Measurements from ENCODE around the gene ARHGAP28. TPM values are rescaled to one million over a fixed set of nuclear protein-coding genes. Genes with fewer than 3 reads are reported as not detected.

Gene ARHGAP28
- total RNA-seq, 2 donors from 2014 or later = 3.0 TPM

GRCh38 chr18:6851480-6851879, 122.0 kb downstream of the ARHGAP28 start:
- H3K36me3 ChIP-seq = no peaks in the 10 kb centered on the region
- DNase-seq (ENCODE audit: low spot score) = no peak
- H3K27me3 ChIP-seq = no peaks in the 10 kb centered on the region
- no peak overlapping the region for H3K4me3 ChIP-seq
- TF ChIP-seq CTCF (IDR thresholded peaks at IDR 0.05) = no peak
- H3K27ac ChIP-seq = no peak overlapping the region
- no peaks in the 10 kb centered on the region for H3K9me3 ChIP-seq
- H3K4me1 ChIP-seq = no peaks in the 10 kb centered on the region

GRCh38 chr18:6854811-6855210, 125.3 kb downstream of the ARHGAP28 start:
- no peaks in the 10 kb centered on the region for H3K27me3 ChIP-seq
- no peak overlapping the region for H3K27ac ChIP-seq
- TF ChIP-seq CTCF (IDR thresholded peaks at IDR 0.05) = no peak
- H3K9me3 ChIP-seq = no peaks in the 10 kb centered on the region
- no peaks in the 10 kb centered on the region for H3K36me3 ChIP-seq
- no peak overlapping the region for H3K4me3 ChIP-seq
- no peaks in the 10 kb centered on the region for H3K4me1 ChIP-seq
- no peak for DNase-seq (ENCODE audit: low spot score)

GRCh38 chr18:6855767-6856166, 126.3 kb downstream of the ARHGAP28 start:
- H3K27me3 ChIP-seq = no peaks in the 10 kb centered on the region
- no peak overlapping the region for H3K27ac ChIP-seq
- DNase-seq (ENCODE audit: low spot score) = no peak
- H3K36me3 ChIP-seq = no peaks in the 10 kb centered on the region
- H3K9me3 ChIP-seq = no peaks in the 10 kb centered on the region
- no peak overlapping the region for H3K4me3 ChIP-seq
- no peaks in the 10 kb centered on the region for H3K4me1 ChIP-seq
- TF ChIP-seq CTCF (IDR thresholded peaks at IDR 0.05) = no peak

- H3K36me3 ChIP-seq = no peaks in the 10 kb centered on the region
- H3K27ac ChIP-seq = no peak overlapping the region
- no peak for TF ChIP-seq CTCF (IDR thresholded peaks at IDR 0.05)
- H3K27me3 ChIP-seq = no peaks in the 10 kb centered on the region
- no peak for DNase-seq (ENCODE audit: low spot score)
- no peak overlapping the region for H3K4me3 ChIP-seq
- no peaks in the 10 kb centered on the region for H3K4me1 ChIP-seq
- no peaks in the 10 kb centered on the region for H3K9me3 ChIP-seq
Measured at GRCh38 chr18:6857300-6857699, 127.8 kb downstream of the ARHGAP28 start.

- TF ChIP-seq CTCF (IDR thresholded peaks at IDR 0.05) = no peak
- H3K4me1 ChIP-seq = no peaks in the 10 kb centered on the region
- H3K4me3 ChIP-seq = no peak overlapping the region
- no peak for DNase-seq (ENCODE audit: low spot score)
- H3K27me3 ChIP-seq = no peaks in the 10 kb centered on the region
- H3K36me3 ChIP-seq = no peaks in the 10 kb centered on the region
- H3K9me3 ChIP-seq = no peaks in the 10 kb centered on the region
- no peak overlapping the region for H3K27ac ChIP-seq
Measured at GRCh38 chr18:6859676-6860422, 130.3 kb downstream of the ARHGAP28 start.
